ENCODE measurements around the gene GLYATL2.

DNA sequence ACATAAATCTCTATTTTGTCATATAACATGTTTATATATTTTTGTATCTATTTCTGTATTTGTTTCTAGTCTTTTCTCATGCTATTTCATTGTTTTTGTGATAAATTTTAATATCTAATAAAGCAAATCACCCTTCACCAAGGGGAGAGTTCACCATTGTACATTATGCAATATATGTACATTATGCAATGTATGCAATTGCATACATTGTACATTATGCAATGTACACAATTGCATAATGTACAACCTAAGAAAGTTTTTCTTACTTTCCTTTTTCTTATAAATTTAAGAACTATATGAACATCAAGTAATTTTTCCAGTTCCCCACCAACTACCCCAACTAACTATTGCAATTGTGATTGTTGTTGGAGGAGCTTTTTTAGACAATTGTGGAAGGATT lies 44.1 kb upstream of the GLYATL2 start:
- no peak for TF ChIP-seq POLR2AphosphoS5 (IDR thresholded peaks at IDR 0.05)
- TF ChIP-seq, protein P1, sequence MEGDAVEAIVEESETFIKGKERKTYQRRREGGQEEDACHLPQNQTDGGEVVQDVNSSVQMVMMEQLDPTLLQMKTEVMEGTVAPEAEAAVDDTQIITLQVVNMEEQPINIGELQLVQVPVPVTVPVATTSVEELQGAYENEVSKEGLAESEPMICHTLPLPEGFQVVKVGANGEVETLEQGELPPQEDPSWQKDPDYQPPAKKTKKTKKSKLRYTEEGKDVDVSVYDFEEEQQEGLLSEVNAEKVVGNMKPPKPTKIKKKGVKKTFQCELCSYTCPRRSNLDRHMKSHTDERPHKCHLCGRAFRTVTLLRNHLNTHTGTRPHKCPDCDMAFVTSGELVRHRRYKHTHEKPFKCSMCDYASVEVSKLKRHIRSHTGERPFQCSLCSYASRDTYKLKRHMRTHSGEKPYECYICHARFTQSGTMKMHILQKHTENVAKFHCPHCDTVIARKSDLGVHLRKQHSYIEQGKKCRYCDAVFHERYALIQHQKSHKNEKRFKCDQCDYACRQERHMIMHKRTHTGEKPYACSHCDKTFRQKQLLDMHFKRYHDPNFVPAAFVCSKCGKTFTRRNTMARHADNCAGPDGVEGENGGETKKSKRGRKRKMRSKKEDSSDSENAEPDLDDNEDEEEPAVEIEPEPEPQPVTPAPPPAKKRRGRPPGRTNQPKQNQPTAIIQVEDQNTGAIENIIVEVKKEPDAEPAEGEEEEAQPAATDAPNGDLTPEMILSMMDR (IDR thresholded peaks at IDR 0.05): no peak
